Activated T-cell treated with anti-CD3 and anti-CD28 coated beads, Interleukin-2, amount 50 U/mL, for 72 hours (primary cell): ENCODE data around the gene FADS3. TPM values are rescaled to one million over a fixed set of nuclear protein-coding genes. Genes with fewer than 3 reads are reported as not detected.
A peak's percentile ranks its signal among the peaks of the same experiment; 100 is the strongest.

Experiments used
- ATAC-seq, 2 donors: fragments of 150-1000 bp; cut with Tn5 transposase; replicated peaks in 1 of 2; 2 replicates each; pipeline ENCODE4 v1.10.0; 2021; ENCODE audit warnings: moderate library complexity in 2 of 2, mild to moderate bottlenecking in 1 of 2
- DNase-seq, 2 donors: peaks; one replicate each; pipeline ENCODE4 v3.0.0; 2021 to 2022; ENCODE audit warnings: mixed read lengths in 1 of 2
- H3K27ac Mint-ChIP-seq: one replicate; pipeline ENCODE4 v1.8.0; 2022; ENCODE audit warnings: mild to moderate bottlenecking, moderate library complexity, mixed read lengths
- H3K27me3 Mint-ChIP-seq: one replicate; pipeline ENCODE4 v1.8.0; 2022; ENCODE audit warnings: low read depth, mixed read lengths
- H3K36me3 Mint-ChIP-seq, 2 donors: one replicate each; pipeline ENCODE4 v1.8.0; 2022; ENCODE audit warnings: mixed read lengths in 2 of 2, mild to moderate bottlenecking in 1 of 2; ENCODE audit not compliant: insufficient read depth in 2 of 2
- H3K4me1 Mint-ChIP-seq: one replicate; pipeline ENCODE4 v1.8.0; 2022; ENCODE audit warnings: low read depth, mixed read lengths
- H3K4me3 Mint-ChIP-seq, 2 donors: one replicate each; pipeline ENCODE4 v1.8.0; 2022; ENCODE audit warnings: mild to moderate bottlenecking in 2 of 2, mixed read lengths in 2 of 2, moderate library complexity in 2 of 2
- H3K9me3 Mint-ChIP-seq, 2 donors: one replicate each; pipeline ENCODE4 v1.8.0; 2022; ENCODE audit warnings: mixed read lengths in 2 of 2
- total RNA-seq, 2 donors: library from RNA; stranded (reverse); gene quantifications; one replicate each; pipeline ENCODE4 v1.2.3, GENCODE V29; 2022

FADS3 gene
- total RNA-seq, 2 donors from 2014 or later, result 14.7 to 22.3 TPM

DNA sequence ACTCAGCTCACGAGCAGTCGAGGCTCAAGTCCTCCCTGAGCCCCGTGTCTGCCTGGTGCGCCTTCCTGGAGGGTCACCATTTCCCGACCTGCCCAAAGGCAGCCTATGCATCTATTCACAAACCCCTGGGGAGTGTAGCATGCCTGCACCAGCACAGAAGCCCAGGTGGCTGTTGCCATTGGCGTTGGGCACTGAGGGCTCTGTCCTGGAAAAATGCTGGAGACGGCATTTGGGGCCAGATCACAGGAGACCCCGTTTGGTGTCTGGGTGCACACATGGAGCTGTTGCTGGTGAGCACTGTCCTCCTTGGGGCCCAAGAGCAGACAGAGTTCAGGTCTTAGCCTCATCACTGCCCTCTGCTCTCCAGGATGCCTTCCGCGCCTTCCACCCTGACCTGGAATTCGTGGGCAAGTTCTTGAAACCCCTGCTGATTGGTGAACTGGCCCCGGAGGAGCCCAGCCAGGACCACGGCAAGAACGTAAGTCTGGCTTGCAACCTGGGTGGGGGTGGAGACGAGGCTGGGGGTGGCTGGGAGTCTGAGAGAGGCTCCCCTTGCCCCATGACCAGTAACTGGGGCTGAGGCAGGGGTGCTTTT lies 53.8 kb downstream of the FADS3 start:
- no peak overlapping the region for H3K4me3 Mint-ChIP-seq
- H3K27me3 Mint-ChIP-seq, result no peaks in the 10 kb centered on the region
- peaks cover 0 to 14% of the 10 kb centered on the region in 2 donors for H3K36me3 Mint-ChIP-seq
- H3K4me1 Mint-ChIP-seq, result peaks cover 34% of the 10 kb centered on the region
- no peak overlapping the region for H3K27ac Mint-ChIP-seq
- no peaks in the 10 kb centered on the region for H3K9me3 Mint-ChIP-seq
- no peak for DNase-seq
- no peak for ATAC-seq

DNA sequence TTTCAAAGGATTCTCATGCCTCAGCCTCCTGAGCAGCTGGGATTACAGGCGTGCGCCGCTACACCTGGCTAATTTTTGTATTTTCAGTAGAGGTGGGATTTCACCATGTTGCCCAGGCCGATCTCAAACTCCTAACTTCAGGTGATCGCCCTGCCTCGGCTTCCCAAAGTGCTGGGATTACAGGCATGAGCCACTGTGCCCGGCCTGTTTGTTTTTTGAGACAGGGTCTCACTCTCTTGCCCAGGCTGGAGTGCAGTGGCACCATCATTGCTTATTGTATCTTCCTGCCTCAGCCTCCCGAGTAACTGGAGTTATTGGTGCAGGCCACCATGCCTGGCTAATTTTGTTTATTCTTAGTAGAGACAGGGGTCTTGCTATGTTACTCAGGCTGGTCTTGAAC lies 55.2 kb downstream of the FADS3 start:
- Mint-ChIP-seq H3K9me3 (no peaks in the 10 kb centered on the region), H3K27me3 (no peaks in the 10 kb centered on the region), H3K27ac (no peak overlapping the region), H3K4me3 (peak overlapping the region in 1 of 2 donors; percentile 13), H3K4me1 (peaks cover 43% of the 10 kb centered on the region), H3K36me3 (peaks cover 0 to 10% of the 10 kb centered on the region in 2 donors)
- ATAC-seq (no peak), DNase-seq (no peak)

DNA sequence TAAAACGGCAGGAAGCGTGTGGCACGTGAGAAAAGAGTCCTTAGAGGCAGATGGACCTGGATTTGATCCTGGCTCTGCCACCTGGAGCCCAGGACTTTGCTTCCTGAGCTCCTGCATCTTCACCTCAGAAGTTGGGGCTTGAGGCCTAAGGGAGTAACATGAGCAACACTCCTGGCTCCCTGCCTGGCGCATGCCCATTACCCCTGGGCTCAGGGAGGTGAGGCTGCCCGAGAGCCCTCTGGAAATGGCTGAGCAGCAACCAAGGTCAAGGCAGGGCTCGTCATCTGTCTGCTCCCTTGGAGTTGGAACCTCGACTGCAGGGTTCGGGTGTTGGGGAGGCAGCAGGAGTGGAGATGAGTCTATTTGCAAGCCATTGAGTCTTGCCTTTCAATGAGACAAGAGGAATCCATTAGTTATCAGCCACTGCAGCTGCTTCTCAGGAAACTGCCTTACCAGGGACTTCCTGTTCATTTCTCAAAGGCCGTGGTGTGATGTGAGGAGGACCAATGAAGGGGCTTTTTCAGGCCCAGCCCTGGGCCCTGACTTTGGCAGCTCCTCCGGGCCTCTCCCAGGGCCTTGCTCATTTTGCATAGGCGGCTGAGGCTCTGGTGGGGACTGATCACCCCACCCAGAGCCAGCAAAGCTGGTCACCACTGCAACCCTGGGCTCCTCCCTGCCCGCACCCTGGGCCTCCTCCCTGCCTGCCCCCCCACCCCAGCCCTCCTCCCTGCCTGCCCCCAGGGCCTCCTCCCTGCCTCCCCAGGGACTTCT lies 56.9 kb downstream of the FADS3 start:
- peaks cover 0 to 6% of the 10 kb centered on the region in 2 donors for H3K36me3 Mint-ChIP-seq
- DNase-seq (peak; percentile 54 to 66), ATAC-seq (peak; percentile 91 to 94)
- H3K4me1 Mint-ChIP-seq, result peaks cover 58% of the 10 kb centered on the region
- peak overlapping the region; percentile 26 to 74 for H3K4me3 Mint-ChIP-seq
- no peak overlapping the region for H3K27ac Mint-ChIP-seq
- H3K27me3 Mint-ChIP-seq, result no peaks in the 10 kb centered on the region
- no peaks in the 10 kb centered on the region for H3K9me3 Mint-ChIP-seq

DNA sequence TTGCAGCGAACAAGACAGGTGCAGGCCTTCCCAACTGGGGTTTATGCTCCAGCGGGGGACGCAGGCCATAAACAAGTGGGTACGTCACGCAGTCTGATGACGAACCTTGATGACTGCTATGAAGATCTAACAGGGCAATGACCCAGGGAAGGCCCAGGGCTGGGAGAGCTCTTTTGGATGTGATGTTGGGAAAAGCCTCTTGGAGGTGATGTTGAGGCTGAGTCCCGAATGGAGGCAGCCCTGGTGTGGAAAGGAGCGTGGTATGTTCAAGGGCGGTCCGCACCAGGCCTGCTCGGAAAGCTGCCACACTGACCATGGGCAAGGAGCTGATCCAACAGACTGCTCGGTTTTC lies 57.4 kb downstream of the FADS3 start:
- Mint-ChIP-seq H3K27me3 (no peaks in the 10 kb centered on the region), H3K27ac (no peak overlapping the region), H3K9me3 (no peaks in the 10 kb centered on the region), H3K4me1 (peaks cover 62% of the 10 kb centered on the region), H3K4me3 (peak overlapping the region; percentile 11 to 74), H3K36me3 (peaks cover 0 to 2% of the 10 kb centered on the region in 2 donors)
- no peak for ATAC-seq
- no peak for DNase-seq

DNA sequence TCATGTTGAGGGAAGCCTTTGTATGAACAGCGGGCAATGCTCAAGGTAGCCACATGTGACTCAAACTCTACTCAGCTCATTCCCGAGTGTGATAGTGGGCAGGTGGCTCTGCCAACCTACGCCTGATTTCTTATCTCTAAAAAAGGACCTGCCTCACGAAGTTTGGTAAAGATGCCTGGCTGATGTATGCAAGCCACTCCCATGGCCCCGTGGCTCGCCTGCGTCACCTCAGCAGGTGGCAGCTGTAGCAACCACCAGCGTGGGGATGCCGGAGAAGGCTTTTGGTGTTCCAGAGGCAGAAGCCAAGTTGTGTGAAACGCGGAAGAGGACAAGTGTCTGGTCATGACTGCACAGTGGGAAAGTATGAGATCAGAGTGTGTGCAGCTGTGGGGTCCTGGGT lies 57.9 kb downstream of the FADS3 start:
- Mint-ChIP-seq H3K4me1 (peaks cover 62% of the 10 kb centered on the region), H3K27me3 (no peaks in the 10 kb centered on the region)

DNA sequence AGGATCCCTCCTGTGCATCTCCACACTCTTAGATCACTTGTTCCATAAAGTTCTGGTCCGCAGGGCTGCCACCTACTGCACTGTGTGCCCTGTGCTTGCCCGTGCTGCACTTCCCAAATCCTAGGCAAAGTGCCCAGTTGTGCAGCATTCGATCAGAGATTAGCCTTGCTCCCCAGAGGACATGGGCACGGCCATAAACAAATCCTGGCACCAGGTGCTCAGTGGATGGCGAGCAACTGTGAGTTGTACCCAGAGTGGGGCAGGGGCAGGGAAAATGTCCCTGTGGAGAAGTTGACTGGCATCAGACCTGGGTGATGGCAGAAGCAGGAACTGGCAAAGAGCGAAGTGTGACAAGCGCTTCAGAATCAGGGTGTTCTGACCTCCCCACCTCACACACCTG lies 58.6 kb downstream of the FADS3 start:
- Mint-ChIP-seq H3K27ac (no peak overlapping the region), H3K4me1 (peaks cover 68% of the 10 kb centered on the region), H3K36me3 (peaks cover 0 to 2% of the 10 kb centered on the region in 2 donors), H3K9me3 (no peaks in the 10 kb centered on the region), H3K27me3 (no peaks in the 10 kb centered on the region), H3K4me3 (no peak overlapping the region)
- no peak for ATAC-seq
- no peak for DNase-seq

More for the DNA sequence above, 57.9 kb downstream of the FADS3 start:
- peak overlapping the region; percentile 51 for H3K27ac Mint-ChIP-seq
- H3K36me3 Mint-ChIP-seq, result peaks cover 0 to 2% of the 10 kb centered on the region in 2 donors
- H3K4me3 Mint-ChIP-seq, result peak overlapping the region; percentile 62 to 74
- no peaks in the 10 kb centered on the region for H3K9me3 Mint-ChIP-seq
- DNase-seq, result peak in 1 of 2 donors; percentile 40
- peak in 1 of 2 donors; percentile 43 for ATAC-seq

DNA sequence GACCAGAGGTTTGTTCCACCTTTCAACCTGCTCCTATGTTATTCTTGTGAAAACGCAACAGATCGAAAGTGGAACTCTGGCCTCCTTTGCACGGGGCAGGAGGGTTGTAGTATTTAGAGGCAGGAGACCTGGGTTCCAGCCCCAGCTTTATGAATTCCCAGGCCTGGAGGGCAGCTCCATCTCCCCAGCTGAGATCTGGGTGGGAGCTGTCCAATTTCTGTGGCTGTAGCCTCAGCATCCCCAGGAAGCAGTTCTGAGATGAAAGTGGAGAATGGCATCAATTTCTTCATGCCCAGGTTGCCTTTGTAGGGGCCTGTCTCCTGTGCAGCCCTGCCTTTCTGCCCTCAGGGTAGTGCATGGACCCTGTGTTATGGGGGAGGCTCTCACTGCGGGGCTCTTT lies 59.1 kb downstream of the FADS3 start:
- no peaks in the 10 kb centered on the region for H3K9me3 Mint-ChIP-seq
- peaks cover 69% of the 10 kb centered on the region for H3K4me1 Mint-ChIP-seq
- H3K27me3 Mint-ChIP-seq, result no peaks in the 10 kb centered on the region
- ATAC-seq (no peak), DNase-seq (no peak)
- H3K4me3 Mint-ChIP-seq, result no peak overlapping the region
- no peak overlapping the region for H3K27ac Mint-ChIP-seq
- peaks cover 0 to 2% of the 10 kb centered on the region in 2 donors for H3K36me3 Mint-ChIP-seq

DNA sequence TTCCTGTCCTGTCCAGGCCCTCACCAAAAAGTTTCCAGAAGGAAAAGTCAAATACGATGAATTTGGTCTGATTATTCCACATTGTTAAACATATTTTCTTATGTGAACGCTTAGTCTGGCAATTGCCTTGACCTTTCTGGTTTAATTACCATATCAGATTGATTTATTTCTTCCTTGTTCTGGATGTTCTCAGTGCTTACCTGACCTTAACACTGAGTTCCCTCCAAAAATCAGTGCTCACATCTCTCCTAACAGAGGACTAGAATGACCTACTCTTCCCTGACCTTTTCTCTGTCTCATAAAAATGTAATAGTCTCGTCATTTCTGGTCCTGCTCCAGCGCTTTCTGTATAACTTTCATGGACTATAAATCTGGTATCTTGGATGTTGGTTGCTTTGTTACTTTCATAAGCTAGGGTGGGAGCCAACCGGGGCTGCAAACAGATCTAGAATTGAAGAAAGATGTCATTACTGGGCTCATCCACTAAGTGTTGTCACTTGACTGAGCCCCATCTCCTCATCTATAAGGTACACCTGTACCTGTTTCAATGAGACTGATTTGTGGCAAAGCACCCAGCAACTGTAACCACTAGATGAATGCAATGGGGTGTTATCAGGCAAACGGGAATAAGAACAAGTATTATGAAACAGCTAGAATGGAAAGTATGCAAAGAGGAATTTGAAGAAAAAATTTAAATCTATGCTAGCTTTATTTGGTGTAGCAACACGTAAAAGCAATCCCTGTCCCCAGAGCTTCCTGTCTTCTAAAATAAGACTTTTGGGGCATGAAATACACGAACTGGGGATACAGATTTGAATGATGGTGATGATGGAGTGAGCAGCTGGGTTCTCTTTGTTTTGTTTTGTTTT lies 60.9 kb downstream of the FADS3 start:
- H3K27me3 Mint-ChIP-seq, result no peaks in the 10 kb centered on the region
- peaks cover 73% of the 10 kb centered on the region for H3K4me1 Mint-ChIP-seq

DNA sequence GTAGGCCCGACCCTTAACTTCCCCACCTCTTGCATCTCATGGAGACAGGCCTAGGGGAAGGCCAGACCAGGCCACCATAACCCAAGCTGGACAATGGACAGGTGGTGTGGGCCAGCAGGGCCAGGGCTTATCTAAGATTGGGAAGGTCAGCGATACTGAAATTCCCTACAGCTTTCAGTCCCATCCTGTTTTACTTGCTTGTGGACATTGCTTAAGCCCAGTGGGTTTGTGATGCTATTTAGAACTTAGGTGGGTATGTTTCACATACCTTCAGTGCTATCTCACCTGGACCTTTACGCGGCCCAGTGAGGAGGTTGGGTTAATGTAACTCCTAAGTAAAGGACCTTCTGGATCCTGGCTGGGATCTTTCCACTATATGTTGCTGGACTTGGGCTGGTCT lies 61.5 kb downstream of the FADS3 start:
- no peak for ATAC-seq
- Mint-ChIP-seq H3K27me3 (no peaks in the 10 kb centered on the region), H3K36me3 (peaks cover 0 to 2% of the 10 kb centered on the region in 2 donors), H3K4me3 (peak overlapping the region; percentile 89 to 93), H3K9me3 (no peaks in the 10 kb centered on the region), H3K4me1 (peaks cover 66% of the 10 kb centered on the region), H3K27ac (no peak overlapping the region)
- DNase-seq, result no peak

More for the DNA sequence above, 60.9 kb downstream of the FADS3 start:
- ATAC-seq, result no peak
- Mint-ChIP-seq H3K4me3 (peak overlapping the region; percentile 67 to 93), H3K27ac (no peak overlapping the region), H3K9me3 (no peaks in the 10 kb centered on the region), H3K36me3 (peaks cover 0 to 2% of the 10 kb centered on the region in 2 donors)
- no peak for DNase-seq

DNA sequence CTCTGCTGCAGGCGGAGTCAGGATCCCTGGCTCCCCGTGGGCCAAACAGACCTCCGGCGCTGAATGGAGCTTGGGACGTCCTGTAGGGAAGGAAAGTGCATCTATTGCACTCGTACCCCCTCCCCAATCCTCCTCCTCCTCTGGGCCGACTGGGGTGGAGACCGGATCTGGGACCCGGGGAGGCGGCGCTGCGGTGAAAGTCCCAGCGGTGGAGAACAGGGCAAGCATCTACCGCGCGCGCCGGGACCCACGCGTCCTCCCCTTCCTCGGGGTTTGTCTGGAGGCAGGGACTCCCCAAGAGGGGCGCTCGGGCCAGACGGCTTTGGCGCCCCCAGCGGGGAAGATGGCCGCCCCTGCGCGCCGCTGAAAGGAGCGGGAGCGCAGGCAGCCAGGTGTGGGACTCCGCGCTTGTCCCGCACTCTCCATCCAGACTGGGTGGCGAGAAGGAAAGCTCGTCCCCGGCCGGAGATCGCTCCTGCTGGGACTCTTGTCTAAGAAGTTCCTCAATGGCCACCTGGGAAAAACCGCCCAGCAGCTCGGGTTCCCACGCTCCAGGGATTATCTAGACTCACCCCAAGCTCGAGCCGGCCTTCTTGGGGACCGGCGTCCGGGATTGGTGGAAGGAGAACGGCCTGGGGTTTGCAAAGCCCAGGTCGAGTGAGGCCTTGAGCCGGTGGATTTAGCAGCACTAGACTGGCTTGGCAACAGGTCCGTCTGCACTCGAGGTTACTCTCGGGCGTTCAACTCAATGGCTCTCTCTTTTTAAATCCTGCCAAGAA lies 62.5 kb downstream of the FADS3 start:
- H3K4me3 Mint-ChIP-seq, result peak overlapping the region; percentile 89 to 93
- H3K9me3 Mint-ChIP-seq, result no peaks in the 10 kb centered on the region
- DNase-seq, result peak; percentile 55 to 72
- peak; percentile 53 to 66 for ATAC-seq
- peaks cover 56% of the 10 kb centered on the region for H3K4me1 Mint-ChIP-seq
- H3K27me3 Mint-ChIP-seq, result no peaks in the 10 kb centered on the region
- peaks cover 0 to 2% of the 10 kb centered on the region in 2 donors for H3K36me3 Mint-ChIP-seq
- H3K27ac Mint-ChIP-seq, result no peak overlapping the region

DNA sequence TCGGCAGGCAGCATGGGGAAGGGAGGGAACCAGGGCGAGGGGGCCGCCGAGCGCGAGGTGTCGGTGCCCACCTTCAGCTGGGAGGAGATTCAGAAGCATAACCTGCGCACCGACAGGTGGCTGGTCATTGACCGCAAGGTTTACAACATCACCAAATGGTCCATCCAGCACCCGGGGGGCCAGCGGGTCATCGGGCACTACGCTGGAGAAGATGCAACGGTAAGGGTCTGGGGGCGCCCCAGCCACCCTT lies 63.0 kb downstream of the FADS3 start:
- Mint-ChIP-seq H3K4me1 (peaks cover 51% of the 10 kb centered on the region), H3K4me3 (peak overlapping the region; percentile 89 to 93), H3K36me3 (peaks cover 0 to 2% of the 10 kb centered on the region in 2 donors), H3K27ac (peak overlapping the region; percentile 36), H3K27me3 (no peaks in the 10 kb centered on the region), H3K9me3 (no peaks in the 10 kb centered on the region)
- DNase-seq (no peak), ATAC-seq (no peak)

DNA sequence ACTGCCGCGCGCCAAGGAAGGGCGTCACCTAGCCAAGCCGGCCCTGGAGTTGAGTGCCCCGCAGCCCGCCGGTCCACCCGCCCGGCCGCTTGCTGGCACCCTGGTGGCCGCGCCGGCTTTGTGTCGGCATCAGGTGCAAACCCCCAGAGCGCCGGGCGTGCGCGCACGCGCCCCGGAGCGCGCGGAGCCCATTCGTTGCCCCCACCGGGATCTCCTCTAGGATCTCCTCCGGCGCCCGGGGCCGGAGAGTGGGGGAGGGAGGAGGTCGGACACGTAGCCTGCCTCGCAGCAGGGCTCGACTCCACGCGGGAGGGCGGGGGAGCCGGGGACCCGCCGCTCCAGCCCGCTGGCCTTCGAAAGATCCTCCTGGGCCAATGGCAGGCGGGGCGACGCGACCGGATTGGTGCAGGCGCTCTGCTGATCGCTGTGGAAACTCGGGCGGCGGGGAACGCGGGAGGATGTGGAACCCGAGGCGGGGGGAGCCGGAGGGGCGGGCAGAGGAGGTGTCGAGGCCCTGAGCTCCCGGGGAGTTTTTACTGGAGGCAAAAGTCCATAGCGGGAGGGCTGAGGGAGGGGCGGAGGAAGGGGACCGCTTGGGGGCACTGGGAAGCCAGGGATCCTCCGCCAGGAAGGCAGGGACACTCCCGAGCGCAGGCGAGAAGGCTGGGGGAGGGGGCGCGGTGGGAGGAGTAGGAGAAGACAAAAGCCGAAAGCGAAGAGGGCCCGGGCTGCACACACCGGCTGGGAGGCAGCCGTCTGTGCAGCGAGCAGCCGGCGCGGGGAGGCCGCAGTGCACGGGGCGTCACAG lies 63.6 kb downstream of the FADS3 start, which contains the start of gene FADS2:
Gene FADS2 (plus strand): TSS at position 730 of the 808 bp plus-strand sequence. CDS start 91 bp downstream, outside the sequence.
- peak; percentile 77 to 92 for DNase-seq
- Mint-ChIP-seq H3K27ac (peak within 1 kb of the TSS; percentile 36), H3K4me3 (peak within 1 kb of the TSS; percentile 89 to 93), H3K9me3 (no peaks in the 10 kb centered on the region), H3K27me3 (no peaks in the 10 kb centered on the region), H3K4me1 (peaks cover 46% of the 10 kb centered on the region), H3K36me3 (peaks cover 0 to 2% of the 10 kb centered on the region in 2 donors)
- ATAC-seq, result peak; percentile 84 to 88
